ENCODE results near the gene TEF.

DNA sequence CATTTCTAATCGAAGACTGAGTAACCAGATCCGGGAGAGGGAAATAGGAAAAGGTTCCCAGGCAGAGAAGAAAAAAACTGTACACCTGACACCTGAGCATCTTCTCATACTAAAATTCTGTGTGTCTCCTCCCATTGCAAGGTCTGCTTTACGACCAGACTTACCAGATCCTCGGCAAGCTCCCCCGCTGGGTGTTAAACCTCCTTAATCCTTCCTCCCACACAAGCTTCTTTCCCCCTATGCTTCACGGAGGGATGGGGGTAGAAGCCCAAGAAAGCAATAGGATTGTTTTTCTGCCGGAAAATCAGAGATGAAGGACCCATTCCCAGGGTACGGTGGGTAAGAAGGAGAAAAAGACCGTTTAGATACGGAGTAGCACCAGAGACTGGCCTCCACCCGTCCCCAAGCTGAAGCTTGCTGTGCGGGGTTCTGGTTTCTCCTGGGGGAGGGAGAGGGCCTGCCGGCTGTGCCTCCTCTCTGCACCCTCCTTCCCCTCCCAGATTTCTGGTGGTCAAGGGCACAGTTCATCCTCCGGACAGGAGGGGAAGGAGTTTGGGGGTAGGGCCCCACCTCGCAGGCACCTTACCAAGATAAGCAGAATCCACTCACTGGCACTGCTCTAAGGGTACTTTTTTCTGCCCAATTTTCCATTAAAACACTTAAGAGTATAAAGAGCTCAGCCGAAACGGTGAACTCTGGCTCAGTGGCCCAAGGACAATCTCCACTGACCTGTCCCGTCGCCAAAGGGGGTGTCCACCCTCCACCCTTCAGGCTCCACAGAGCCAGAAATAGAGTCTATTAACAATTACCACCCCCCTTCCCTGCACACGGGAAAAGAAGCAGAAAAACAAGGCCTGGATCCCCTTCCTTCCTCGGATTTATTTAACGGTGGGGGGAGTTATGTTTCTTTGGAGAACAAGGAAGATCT is 63.7 kb downstream of the TEF start:
- TF ChIP-seq, protein P1, sequence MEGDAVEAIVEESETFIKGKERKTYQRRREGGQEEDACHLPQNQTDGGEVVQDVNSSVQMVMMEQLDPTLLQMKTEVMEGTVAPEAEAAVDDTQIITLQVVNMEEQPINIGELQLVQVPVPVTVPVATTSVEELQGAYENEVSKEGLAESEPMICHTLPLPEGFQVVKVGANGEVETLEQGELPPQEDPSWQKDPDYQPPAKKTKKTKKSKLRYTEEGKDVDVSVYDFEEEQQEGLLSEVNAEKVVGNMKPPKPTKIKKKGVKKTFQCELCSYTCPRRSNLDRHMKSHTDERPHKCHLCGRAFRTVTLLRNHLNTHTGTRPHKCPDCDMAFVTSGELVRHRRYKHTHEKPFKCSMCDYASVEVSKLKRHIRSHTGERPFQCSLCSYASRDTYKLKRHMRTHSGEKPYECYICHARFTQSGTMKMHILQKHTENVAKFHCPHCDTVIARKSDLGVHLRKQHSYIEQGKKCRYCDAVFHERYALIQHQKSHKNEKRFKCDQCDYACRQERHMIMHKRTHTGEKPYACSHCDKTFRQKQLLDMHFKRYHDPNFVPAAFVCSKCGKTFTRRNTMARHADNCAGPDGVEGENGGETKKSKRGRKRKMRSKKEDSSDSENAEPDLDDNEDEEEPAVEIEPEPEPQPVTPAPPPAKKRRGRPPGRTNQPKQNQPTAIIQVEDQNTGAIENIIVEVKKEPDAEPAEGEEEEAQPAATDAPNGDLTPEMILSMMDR (IDR thresholded peaks at IDR 0.05) = no peak
- TF ChIP-seq POLR2A (IDR thresholded peaks at IDR 0.05) (no peak), POLR2AphosphoS5 (IDR thresholded peaks at IDR 0.05) (peak in 2 of 4 donors; percentile 12 to 41)

All from sigmoid colon (tissue), 4 donors.